PC-9 (cell line): Measurements from ENCODE around the gene FOXP1. TPM values are rescaled to one million over a fixed set of nuclear protein-coding genes. Genes with fewer than 3 reads are reported as not detected.
A peak's percentile ranks its signal among the peaks of the same experiment; 100 is the strongest.

ENCODE experiments used
- BruUV-seq: library from RNA; stranded (reverse); fragments of 400-500 nt; replicated peaks from 2 replicates; lab custom pipeline; 2021; lab: Mats Ljungman, UMichigan
- CTCF ChIA-PET: fragments of 300-600 bp; sonication (Branson Sonifier 250); formaldehyde crosslinking; loops from one replicate; lab custom pipeline; 2022; ENCODE audit warnings: antibody characterized with exemption; lab: Charles Lee
- POLR2A ChIA-PET: fragments of 300-600 bp; sonication (Branson Sonifier 250); formaldehyde crosslinking; loops from one replicate; lab custom pipeline; 2022; ENCODE audit warnings: antibody characterized with exemption; ENCODE audit not compliant: unreplicated experiment; lab: Charles Lee
- DNase-seq, 2 experiments: peaks; one replicate each; pipeline versions ENCODE4 v3.0.0 to v3.0.0-alpha.2; 2015 to 2022; ENCODE audit warnings: mixed read lengths in 1 of 2
- H2AFZ ChIP-seq: fragments of 200-600 bp; sonication (generic); 2 replicates; pipeline ENCODE4 v1.8.1; 2017; ENCODE audit warnings: antibody characterized with exemption
- H3F3A ChIP-seq: fragments of 200-600 bp; sonication (generic); 2 replicates; pipeline ENCODE4 v1.8.1; 2017; ENCODE audit warnings: antibody characterized with exemption, mild to moderate bottlenecking, low read depth; ENCODE audit not compliant: insufficient read depth
- H3K27ac ChIP-seq: fragments of 200-600 bp; sonication (generic); 2 replicates; pipeline ENCODE4 v1.6.1; 2016; ENCODE audit warnings: mixed run types
- H3K27me3 ChIP-seq: fragments of 200-600 bp; sonication (generic); 2 replicates; pipeline ENCODE4 v1.6.1; 2016; ENCODE audit warnings: low read depth, mixed run types; ENCODE audit not compliant: insufficient read depth
- H3K36me3 ChIP-seq: fragments of 200-600 bp; sonication (generic); 2 replicates; pipeline ENCODE4 v1.6.1; 2016; ENCODE audit warnings: low read depth, mixed run types
- H3K4me1 ChIP-seq: fragments of 200-600 bp; sonication (generic); replicated peaks from 2 replicates; pipeline ENCODE4 v1.6.1; 2016; ENCODE audit warnings: mixed run types; ENCODE audit not compliant: insufficient read depth
- H3K4me2 ChIP-seq: fragments of 200-600 bp; sonication (generic); 2 replicates; pipeline ENCODE4 v1.6.1; 2017; ENCODE audit warnings: mixed run types
- H3K4me3 ChIP-seq: fragments of 200-600 bp; sonication (generic); 2 replicates; pipeline ENCODE4 v1.6.1; 2016; ENCODE audit warnings: mixed run types
- H3K79me2 ChIP-seq: fragments of 200-600 bp; sonication (generic); 2 replicates; pipeline ENCODE4 v1.6.1; 2017; ENCODE audit warnings: low read depth, mixed run types
- H3K9me2 ChIP-seq: fragments of 200-600 bp; sonication (generic); 2 replicates; pipeline ENCODE4 v1.8.1; 2017; ENCODE audit warnings: mild to moderate bottlenecking; ENCODE audit not compliant: insufficient read depth
- H3K9me3 ChIP-seq: fragments of 200-600 bp; sonication (generic); 2 replicates; pipeline ENCODE4 v1.8.1; 2016; ENCODE audit warnings: low read depth; ENCODE audit not compliant: insufficient read depth
- H4K20me1 ChIP-seq: fragments of 200-600 bp; sonication (generic); 2 replicates; pipeline ENCODE4 v1.8.1; 2017; ENCODE audit not compliant: insufficient read depth
- CTCF ChIP-seq: fragments of 200-600 bp; sonication (generic); conservative IDR thresholded peaks from 2 replicates; pipeline ENCODE4 v1.6.1; 2017; ENCODE audit warnings: mixed run types, antibody characterized with exemption, mild to moderate bottlenecking, moderate library complexity
- EZH2 ChIP-seq: fragments of 200-600 bp; sonication (generic); IDR thresholded peaks from 2 replicates; pipeline ENCODE4 v1.8.0; 2017; ENCODE audit warnings: antibody characterized with exemption, low read depth
- intact Hi-C: fragments of 100-400 bp; cut with micrococcal nuclease; formaldehyde crosslinking; loops from one replicate; pipeline ENCODE4 v1.10.0; 2022; ENCODE audit not compliant: unreplicated experiment
- total RNA-seq: library from RNA; stranded (reverse); gene quantifications from 2 replicates; pipeline ENCODE4 v1.2.3, GENCODE V29; 2021

Gene FOXP1
- total RNA-seq, 1 experiment from 2014 or later: 33.3 TPM

GRCh38 chr3:70985572-70985971, 598.0 kb downstream of the FOXP1 start:
- no peaks in the 10 kb centered on the region for H3K36me3 ChIP-seq
- TF ChIP-seq EZH2 (no peak), CTCF (no peak)
- H3K4me2 ChIP-seq: no peak overlapping the region
- H3K9me3 ChIP-seq: no peaks in the 10 kb centered on the region
- no peak overlapping the region for H3K27ac ChIP-seq
- ChIA-PET POLR2A (no interaction called here), CTCF (no interaction called here)
- BruUV-seq: no TSS peak
- H2AFZ ChIP-seq: no peak overlapping the region
- H3K9me2 ChIP-seq: no peaks in the 10 kb centered on the region
- no peaks in the 10 kb centered on the region for H3K27me3 ChIP-seq
- H3K4me1 ChIP-seq: peaks cover 27% of the 10 kb centered on the region
- DNase-seq: no peak
- no peaks in the 10 kb centered on the region for H4K20me1 ChIP-seq
- H3K79me2 ChIP-seq: no peaks in the 10 kb centered on the region
- no peak overlapping the region for H3K4me3 ChIP-seq
- intact Hi-C loops: no loop called here
- H3F3A ChIP-seq: peaks cover 16% of the 10 kb centered on the region; the same call in 1 of the 2 replicates

GRCh38 chr3:70984776-70985482, 598.6 kb downstream of the FOXP1 start:
- H3K27ac ChIP-seq: no peak overlapping the region
- no peak overlapping the region for H3K4me3 ChIP-seq
- H3K79me2 ChIP-seq: no peaks in the 10 kb centered on the region
- H3K27me3 ChIP-seq: no peaks in the 10 kb centered on the region
- H3K9me2 ChIP-seq: no peaks in the 10 kb centered on the region
- BruUV-seq: no TSS peak
- ChIA-PET POLR2A (no interaction called here), CTCF (no interaction called here)
- DNase-seq: no peak
- no peaks in the 10 kb centered on the region for H4K20me1 ChIP-seq
- peaks cover 16% of the 10 kb centered on the region; the same call in 1 of the 2 replicates for H3F3A ChIP-seq
- no peaks in the 10 kb centered on the region for H3K9me3 ChIP-seq
- H3K4me1 ChIP-seq: peaks cover 27% of the 10 kb centered on the region
- no peak overlapping the region for H3K4me2 ChIP-seq
- no peak overlapping the region for H2AFZ ChIP-seq
- TF ChIP-seq EZH2 (no peak), CTCF (no peak)
- H3K36me3 ChIP-seq: no peaks in the 10 kb centered on the region
- intact Hi-C loops: no loop called here

- Histone ChIP-seq H3K27ac (peak overlapping the region; percentile 98), H3K36me3 (no peaks in the 10 kb centered on the region), H4K20me1 (no peaks in the 10 kb centered on the region), H3K4me1 (peaks cover 27% of the 10 kb centered on the region), H3K4me3 (peak overlapping the region; percentile 38; the same call in 1 of the 2 replicates), H3K9me2 (no peaks in the 10 kb centered on the region), H3F3A (peaks cover 16% of the 10 kb centered on the region; the same call in 1 of the 2 replicates), H3K9me3 (no peaks in the 10 kb centered on the region), H3K79me2 (no peaks in the 10 kb centered on the region), H3K27me3 (no peaks in the 10 kb centered on the region), H3K4me2 (peak overlapping the region; percentile 76), H2AFZ (0 out of 2 replicates have a peak overlapping the region, but pooled peaks have one; percentile 67)
- POLR2A ChIA-PET: interaction anchor here (0.6 kb wide), 1 partner anchor 149 kb away, joined by 9 read pairs; no protein-coding TSS in a partner anchor
- intact Hi-C loops: no loop called here
- no TSS peak for BruUV-seq
- CTCF ChIA-PET: no interaction called here
- DNase-seq: peak; percentile 65 to 89
- TF ChIP-seq EZH2: no peak
- no peak for TF ChIP-seq CTCF
Observed at GRCh38 chr3:70982700-70983140, 600.8 kb downstream of the FOXP1 start.
